Panc1 (cell line): ENCODE measurements around the gene PPP1R26. TPM values are rescaled to one million over a fixed set of nuclear protein-coding genes. Genes with fewer than 3 reads are reported as not detected.

ENCODE experiments used
- ATAC-seq: fragments of 200-7000 bp; cut with Tn5 transposase; 2 replicates; pipeline ENCODE4 v1.9.1; 2020; ENCODE audit warnings: mild to moderate bottlenecking, moderate library complexity
- BruUV-seq: library from RNA; stranded (reverse); fragments of 400-500 nt; replicated peaks from 2 replicates; lab custom pipeline; 2021; lab: Mats Ljungman, UMichigan
- CTCF ChIA-PET: fragments of 300-600 bp; sonication (Branson Sonifier 250); formaldehyde crosslinking; loops from one replicate; lab custom pipeline; 2022; ENCODE audit warnings: antibody characterized with exemption; lab: Charles Lee
- POLR2A ChIA-PET: fragments of 300-600 bp; sonication (Branson Sonifier 250); formaldehyde crosslinking; loops from one replicate; lab custom pipeline; 2022; ENCODE audit warnings: antibody characterized with exemption; lab: Charles Lee
- DNase-seq: peaks from one replicate; pipeline ENCODE4 v3.0.0-alpha.2; 2010; ENCODE audit warnings: low read depth, low spot score
- H3K27ac ChIP-seq: 2 replicates; pipeline ENCODE4 v1.5.1; 2011; ENCODE audit warnings: mild to moderate bottlenecking, low read length, inconsistent platforms
- H3K27me3 ChIP-seq: fragments of 200-500 bp; sonication (Bioruptor generic); 2 replicates; pipeline ENCODE4 v1.6.0; 2014; ENCODE audit warnings: low read length, inconsistent platforms; ENCODE audit not compliant: control insufficient read depth, insufficient read depth
- H3K36me3 ChIP-seq: fragments of 200-500 bp; sonication (Bioruptor generic); 2 replicates; pipeline ENCODE4 v1.5.1; 2014; ENCODE audit warnings: inconsistent platforms, mild to moderate bottlenecking, low read length, moderate library complexity; ENCODE audit not compliant: control insufficient read depth, insufficient read depth
- H3K4me1 ChIP-seq: 2 replicates; pipeline ENCODE4 v1.5.1; 2011; ENCODE audit warnings: inconsistent platforms, mild to moderate bottlenecking, low read length, moderate library complexity; ENCODE audit not compliant: control insufficient read depth, insufficient read depth
- H3K4me3 ChIP-seq, 2 experiments: 2 replicates each; pipeline ENCODE4 v1.5.1; 2011 to 2012; ENCODE audit warnings: low read depth in 2 of 2, low read length in 2 of 2, mild to moderate bottlenecking in 2 of 2, inconsistent platforms in 1 of 2, moderate library complexity in 1 of 2
- H3K9me3 ChIP-seq: fragments of 200-500 bp; sonication (Bioruptor generic); 2 replicates; pipeline ENCODE4 v1.5.1; 2014; ENCODE audit warnings: low read depth, mild to moderate bottlenecking, inconsistent platforms, low read length, moderate library complexity; ENCODE audit not compliant: control insufficient read depth, insufficient read depth
- POLR2AphosphoS5 ChIP-seq: IDR thresholded peaks from 2 replicates; pipeline ENCODE4 v1.6.1; 2012; ENCODE audit warnings: mild to moderate bottlenecking, low read depth, low read length, moderate library complexity
- SIN3A ChIP-seq: IDR thresholded peaks from 2 replicates; pipeline ENCODE4 v1.6.1; 2012; ENCODE audit warnings: low read depth, mild to moderate bottlenecking, low read length, moderate library complexity, borderline replicate concordance; ENCODE audit not compliant: insufficient read depth
- TCF7L2 ChIP-seq: IDR thresholded peaks from 2 replicates; pipeline ENCODE4 v1.6.1; 2011; ENCODE audit warnings: mild to moderate bottlenecking, low read depth, low read length, inconsistent platforms
- in situ Hi-C: cut with HindIII; loops from 2 replicates; pipeline ENCODE4 v1.10.0; 2016; ENCODE audit warnings: low sequenced_read_pairs, low pct_unique_long_range_greater_than_20kb
- intact Hi-C: fragments of 100-400 bp; cut with micrococcal nuclease; formaldehyde crosslinking; loops from one replicate; pipeline ENCODE4 v1.10.0; 2022; ENCODE audit not compliant: unreplicated experiment
- total RNA-seq: library from RNA; stranded (reverse); gene quantifications from one replicate; pipeline ENCODE4 v1.2.1, GENCODE V29; 2021; ENCODE audit not compliant: unreplicated experiment
- TF ChIP-seq, protein P1 (sequence below): fragments of 450-650 bp; IDR thresholded peaks from 2 replicates; pipeline ENCODE4 v1.5.1; 2017; ENCODE audit warnings: mild to moderate bottlenecking
- TF ChIP-seq, protein P2 (sequence below), 2 experiments: IDR thresholded peaks; 2 replicates each; pipeline ENCODE4 v1.6.1; 2011 to 2012; ENCODE audit warnings: low read depth in 2 of 2, control low read depth in 1 of 2, low read length in 1 of 2, mild to moderate bottlenecking in 1 of 2, moderate library complexity in 1 of 2; ENCODE audit not compliant: insufficient read depth in 1 of 2

The PPP1R26 gene
- total RNA-seq, 1 experiment from 2014 or later, result 17.5 TPM

DNA sequence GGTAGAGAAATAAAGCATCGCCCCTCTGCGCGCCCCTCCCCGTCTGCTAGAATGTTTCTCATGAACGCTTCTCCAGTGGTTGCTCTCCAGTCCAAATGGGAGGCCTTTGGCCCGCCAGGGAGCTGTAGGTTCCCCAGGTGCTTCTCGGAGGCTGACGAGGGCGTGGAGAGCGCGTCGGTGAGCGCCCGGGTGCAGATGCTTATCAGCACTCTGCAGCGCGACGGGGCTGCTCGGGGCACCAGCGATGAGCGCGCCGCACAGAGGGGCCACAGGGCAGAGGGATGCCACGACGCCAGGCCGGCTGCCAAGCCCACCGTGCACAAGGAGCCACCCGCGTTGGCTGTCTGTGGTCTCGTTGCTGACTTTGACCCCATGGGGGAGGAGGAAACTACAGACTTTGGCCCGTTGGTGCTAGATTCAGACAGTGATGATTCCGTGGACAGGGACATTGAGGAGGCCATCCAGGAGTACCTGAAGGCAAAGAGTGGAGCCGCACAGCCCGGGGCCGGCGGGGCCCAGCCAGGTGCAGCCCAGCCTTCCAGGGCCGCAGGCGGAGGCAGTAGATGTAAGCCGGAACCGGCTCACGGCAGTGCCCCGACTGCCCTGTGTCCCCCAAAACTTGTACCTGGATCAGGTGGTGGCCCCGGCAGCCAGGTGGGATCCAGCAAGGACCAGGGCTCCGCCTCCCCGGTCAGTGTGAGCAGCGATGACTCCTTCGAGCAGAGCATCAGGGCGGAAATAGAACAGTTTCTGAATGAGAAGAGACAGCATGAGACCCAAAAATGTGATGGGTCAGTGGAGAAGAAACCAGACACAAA, 5.1 kb downstream of the PPP1R26 start:
- Histone ChIP-seq H3K4me3 (no peak overlapping the region), H3K9me3 (no peaks in the 10 kb centered on the region), H3K27me3 (no peaks in the 10 kb centered on the region), H3K4me1 (no peaks in the 10 kb centered on the region), H3K27ac (no peak overlapping the region), H3K36me3 (peaks cover 3% of the 10 kb centered on the region)
- CTCF ChIA-PET, result no interaction called here
- in situ Hi-C loops, result no loop called here
- POLR2A ChIA-PET, result no interaction called here
- BruUV-seq, result no TSS peak
- ATAC-seq, result no peak
- intact Hi-C loops, result no loop called here
- DNase-seq, result no peak
- no peak for TF ChIP-seq POLR2AphosphoS5
- TF ChIP-seq TCF7L2, result no peak
- TF ChIP-seq, protein P1, sequence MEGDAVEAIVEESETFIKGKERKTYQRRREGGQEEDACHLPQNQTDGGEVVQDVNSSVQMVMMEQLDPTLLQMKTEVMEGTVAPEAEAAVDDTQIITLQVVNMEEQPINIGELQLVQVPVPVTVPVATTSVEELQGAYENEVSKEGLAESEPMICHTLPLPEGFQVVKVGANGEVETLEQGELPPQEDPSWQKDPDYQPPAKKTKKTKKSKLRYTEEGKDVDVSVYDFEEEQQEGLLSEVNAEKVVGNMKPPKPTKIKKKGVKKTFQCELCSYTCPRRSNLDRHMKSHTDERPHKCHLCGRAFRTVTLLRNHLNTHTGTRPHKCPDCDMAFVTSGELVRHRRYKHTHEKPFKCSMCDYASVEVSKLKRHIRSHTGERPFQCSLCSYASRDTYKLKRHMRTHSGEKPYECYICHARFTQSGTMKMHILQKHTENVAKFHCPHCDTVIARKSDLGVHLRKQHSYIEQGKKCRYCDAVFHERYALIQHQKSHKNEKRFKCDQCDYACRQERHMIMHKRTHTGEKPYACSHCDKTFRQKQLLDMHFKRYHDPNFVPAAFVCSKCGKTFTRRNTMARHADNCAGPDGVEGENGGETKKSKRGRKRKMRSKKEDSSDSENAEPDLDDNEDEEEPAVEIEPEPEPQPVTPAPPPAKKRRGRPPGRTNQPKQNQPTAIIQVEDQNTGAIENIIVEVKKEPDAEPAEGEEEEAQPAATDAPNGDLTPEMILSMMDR, result no peak
- TF ChIP-seq, protein P2, sequence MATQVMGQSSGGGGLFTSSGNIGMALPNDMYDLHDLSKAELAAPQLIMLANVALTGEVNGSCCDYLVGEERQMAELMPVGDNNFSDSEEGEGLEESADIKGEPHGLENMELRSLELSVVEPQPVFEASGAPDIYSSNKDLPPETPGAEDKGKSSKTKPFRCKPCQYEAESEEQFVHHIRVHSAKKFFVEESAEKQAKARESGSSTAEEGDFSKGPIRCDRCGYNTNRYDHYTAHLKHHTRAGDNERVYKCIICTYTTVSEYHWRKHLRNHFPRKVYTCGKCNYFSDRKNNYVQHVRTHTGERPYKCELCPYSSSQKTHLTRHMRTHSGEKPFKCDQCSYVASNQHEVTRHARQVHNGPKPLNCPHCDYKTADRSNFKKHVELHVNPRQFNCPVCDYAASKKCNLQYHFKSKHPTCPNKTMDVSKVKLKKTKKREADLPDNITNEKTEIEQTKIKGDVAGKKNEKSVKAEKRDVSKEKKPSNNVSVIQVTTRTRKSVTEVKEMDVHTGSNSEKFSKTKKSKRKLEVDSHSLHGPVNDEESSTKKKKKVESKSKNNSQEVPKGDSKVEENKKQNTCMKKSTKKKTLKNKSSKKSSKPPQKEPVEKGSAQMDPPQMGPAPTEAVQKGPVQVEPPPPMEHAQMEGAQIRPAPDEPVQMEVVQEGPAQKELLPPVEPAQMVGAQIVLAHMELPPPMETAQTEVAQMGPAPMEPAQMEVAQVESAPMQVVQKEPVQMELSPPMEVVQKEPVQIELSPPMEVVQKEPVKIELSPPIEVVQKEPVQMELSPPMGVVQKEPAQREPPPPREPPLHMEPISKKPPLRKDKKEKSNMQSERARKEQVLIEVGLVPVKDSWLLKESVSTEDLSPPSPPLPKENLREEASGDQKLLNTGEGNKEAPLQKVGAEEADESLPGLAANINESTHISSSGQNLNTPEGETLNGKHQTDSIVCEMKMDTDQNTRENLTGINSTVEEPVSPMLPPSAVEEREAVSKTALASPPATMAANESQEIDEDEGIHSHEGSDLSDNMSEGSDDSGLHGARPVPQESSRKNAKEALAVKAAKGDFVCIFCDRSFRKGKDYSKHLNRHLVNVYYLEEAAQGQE (IDR thresholded peaks at IDR 0.05; ENCODE audit: insufficient read depth in 1 of 2, low read depth in 2 of 2, low read length in 1 of 2), result no peak
- TF ChIP-seq SIN3A, result no peak

DNA sequence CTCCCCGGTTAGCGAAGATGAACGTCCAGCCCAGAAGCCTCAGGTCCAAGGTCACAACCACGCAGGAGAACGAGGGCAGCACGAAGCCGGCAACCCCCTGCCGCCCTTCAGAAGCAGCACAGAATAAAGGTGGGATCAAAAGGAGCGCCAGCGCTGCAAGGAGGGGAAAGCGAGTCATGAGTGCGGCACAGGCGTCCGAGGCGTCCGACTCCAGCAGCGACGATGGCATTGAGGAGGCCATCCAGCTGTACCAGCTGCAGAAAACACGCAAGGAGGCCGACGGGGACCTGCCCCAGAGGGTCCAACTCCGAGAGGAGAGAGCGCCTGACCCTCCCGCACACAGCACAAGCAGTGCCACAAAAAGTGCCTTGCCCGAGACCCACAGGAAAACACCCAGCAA, 5.8 kb downstream of the PPP1R26 start:
- Histone ChIP-seq H3K4me1 (no peaks in the 10 kb centered on the region), H3K4me3 (no peak overlapping the region), H3K36me3 (peaks cover 3% of the 10 kb centered on the region), H3K27ac (no peak overlapping the region), H3K27me3 (no peaks in the 10 kb centered on the region), H3K9me3 (no peaks in the 10 kb centered on the region)
- ChIA-PET POLR2A (no interaction called here), CTCF (no interaction called here)
- no peak for ATAC-seq
- BruUV-seq, result no TSS peak
- in situ Hi-C loops, result no loop called here
- intact Hi-C loops, result no loop called here
- DNase-seq, result no peak
- TF ChIP-seq, protein P2 (IDR thresholded peaks at IDR 0.05; ENCODE audit: insufficient read depth in 1 of 2, low read depth in 2 of 2, low read length in 1 of 2), result no peak
- TF ChIP-seq POLR2AphosphoS5 (no peak), TCF7L2 (no peak), SIN3A (no peak)
- TF ChIP-seq, protein P1, result no peak
